Measurements from ENCODE around the gene YEATS4. TPM values are rescaled to one million over a fixed set of nuclear protein-coding genes. Genes with fewer than 3 reads are reported as not detected.

Gene YEATS4
- total RNA-seq, 6 experiments from 2014 or later, result 7.3 to 11.1 (median 10.4) TPM

DNA sequence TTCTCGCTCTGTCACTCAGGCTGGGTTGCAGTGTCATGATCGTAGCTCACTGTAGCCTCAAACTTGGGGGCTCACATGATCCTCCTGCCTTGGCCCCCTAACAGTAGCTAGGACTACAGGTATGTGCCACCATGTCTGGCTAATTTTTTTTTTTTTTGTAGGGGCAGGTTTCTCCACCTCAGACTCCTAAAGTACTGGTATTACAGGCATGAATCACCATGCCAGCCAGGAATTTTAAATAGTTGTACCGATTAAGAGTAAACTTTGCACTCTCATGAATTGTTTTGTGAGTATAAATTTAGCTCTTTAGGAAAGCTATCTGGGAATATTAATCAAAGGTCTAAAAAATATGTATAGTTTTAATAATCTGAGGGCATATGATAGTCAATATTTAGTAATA, 25.5 kb downstream of the YEATS4 start:
- no peaks in the 10 kb centered on the region for H3K9me3 Mint-ChIP-seq
- H3K36me3 Mint-ChIP-seq (ENCODE audit: low read depth), result peaks cover 8% of the 10 kb centered on the region; the same call in 1 of the 2 replicates
- no peak overlapping the region for H3K27ac Mint-ChIP-seq
- H3K4me3 Mint-ChIP-seq, result no peak overlapping the region
- H3K4me1 Mint-ChIP-seq (ENCODE audit: low read depth), result peaks cover 12% of the 10 kb centered on the region
- no peak for DNase-seq
- TF ChIP-seq, protein P1, sequence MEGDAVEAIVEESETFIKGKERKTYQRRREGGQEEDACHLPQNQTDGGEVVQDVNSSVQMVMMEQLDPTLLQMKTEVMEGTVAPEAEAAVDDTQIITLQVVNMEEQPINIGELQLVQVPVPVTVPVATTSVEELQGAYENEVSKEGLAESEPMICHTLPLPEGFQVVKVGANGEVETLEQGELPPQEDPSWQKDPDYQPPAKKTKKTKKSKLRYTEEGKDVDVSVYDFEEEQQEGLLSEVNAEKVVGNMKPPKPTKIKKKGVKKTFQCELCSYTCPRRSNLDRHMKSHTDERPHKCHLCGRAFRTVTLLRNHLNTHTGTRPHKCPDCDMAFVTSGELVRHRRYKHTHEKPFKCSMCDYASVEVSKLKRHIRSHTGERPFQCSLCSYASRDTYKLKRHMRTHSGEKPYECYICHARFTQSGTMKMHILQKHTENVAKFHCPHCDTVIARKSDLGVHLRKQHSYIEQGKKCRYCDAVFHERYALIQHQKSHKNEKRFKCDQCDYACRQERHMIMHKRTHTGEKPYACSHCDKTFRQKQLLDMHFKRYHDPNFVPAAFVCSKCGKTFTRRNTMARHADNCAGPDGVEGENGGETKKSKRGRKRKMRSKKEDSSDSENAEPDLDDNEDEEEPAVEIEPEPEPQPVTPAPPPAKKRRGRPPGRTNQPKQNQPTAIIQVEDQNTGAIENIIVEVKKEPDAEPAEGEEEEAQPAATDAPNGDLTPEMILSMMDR (IDR thresholded peaks at IDR 0.05), result no peak
- H3K27me3 Mint-ChIP-seq (ENCODE audit: insufficient read depth), result no peaks in the 10 kb centered on the region

DNA sequence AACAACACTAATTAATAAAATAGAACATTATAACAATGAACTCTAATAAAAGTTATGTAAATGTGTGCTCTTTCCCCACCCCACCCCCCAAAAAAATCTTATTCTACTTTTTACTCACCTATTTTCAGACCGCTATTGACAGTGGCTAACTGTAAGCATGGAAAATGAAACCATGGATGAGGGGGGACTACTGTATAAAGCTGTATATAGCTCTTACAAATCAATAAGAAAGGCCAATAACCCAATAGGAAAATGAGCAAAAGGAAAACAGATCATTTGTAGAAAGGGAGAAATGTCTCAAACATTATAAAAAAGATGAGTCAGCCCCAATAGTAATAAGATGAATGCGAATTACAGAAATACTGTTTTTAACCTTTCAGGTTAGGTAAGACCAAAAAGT, 27.4 kb downstream of the YEATS4 start:
- no peak for DNase-seq
- Mint-ChIP-seq H3K27ac (no peak overlapping the region), H3K9me3 (no peaks in the 10 kb centered on the region), H3K36me3 (ENCODE audit: low read depth) (peaks cover 16% of the 10 kb centered on the region; the same call in 1 of the 2 replicates), H3K27me3 (ENCODE audit: insufficient read depth) (no peaks in the 10 kb centered on the region), H3K4me1 (ENCODE audit: low read depth) (peaks cover 27% of the 10 kb centered on the region), H3K4me3 (no peak overlapping the region)
- TF ChIP-seq, protein P1 (IDR thresholded peaks at IDR 0.05), result no peak

DNA sequence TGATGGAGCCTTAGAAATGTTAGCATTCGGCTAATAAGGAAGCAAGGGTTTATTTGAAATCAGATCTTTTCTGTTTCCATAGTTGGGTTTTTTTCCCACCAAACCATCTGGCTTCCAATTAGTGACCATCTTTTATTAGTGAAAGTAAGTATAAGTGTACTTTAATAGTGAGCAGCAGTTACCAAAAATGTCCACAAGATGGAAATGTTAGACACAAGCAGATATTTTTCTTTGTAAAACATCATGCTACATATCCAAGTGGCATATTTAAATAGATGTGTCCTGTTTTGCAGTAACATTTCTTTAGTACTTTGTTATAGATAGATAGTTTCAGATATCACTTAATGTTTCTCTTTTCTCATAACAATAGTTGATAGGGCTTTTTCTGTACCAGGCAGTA, 28.8 kb downstream of the YEATS4 start:
- DNase-seq, result peak; percentile 68
- H3K36me3 Mint-ChIP-seq (ENCODE audit: low read depth), result peaks cover 13% of the 10 kb centered on the region; the same call in 1 of the 2 replicates
- no peaks in the 10 kb centered on the region for H3K9me3 Mint-ChIP-seq
- no peak overlapping the region for H3K27ac Mint-ChIP-seq
- H3K27me3 Mint-ChIP-seq (ENCODE audit: insufficient read depth), result no peaks in the 10 kb centered on the region
- no peak overlapping the region for H3K4me3 Mint-ChIP-seq
- peaks cover 42% of the 10 kb centered on the region for H3K4me1 Mint-ChIP-seq (ENCODE audit: low read depth)
- TF ChIP-seq, protein P1 (IDR thresholded peaks at IDR 0.05), result peak; percentile 91

DNA sequence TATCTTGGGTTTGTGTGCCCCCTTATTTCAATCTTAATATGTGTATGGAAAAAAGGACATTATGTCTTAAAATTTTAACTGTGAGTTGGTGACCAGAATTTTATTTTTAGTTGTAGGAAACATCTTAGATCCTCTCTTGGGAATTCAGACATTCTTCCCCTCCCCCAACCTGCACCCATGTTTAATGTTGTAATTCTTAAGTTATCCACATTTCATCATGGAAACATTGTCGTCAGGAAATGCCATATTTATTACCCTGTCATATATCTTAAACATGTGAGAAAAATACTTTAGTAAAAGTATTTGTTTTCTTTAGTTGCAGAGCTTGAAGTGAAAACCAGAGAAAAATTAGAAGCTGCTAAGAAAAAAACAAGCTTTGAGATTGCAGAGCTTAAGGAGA, 30.3 kb downstream of the YEATS4 start:
- DNase-seq, result no peak
- peaks cover 13% of the 10 kb centered on the region; the same call in 1 of the 2 replicates for H3K36me3 Mint-ChIP-seq (ENCODE audit: low read depth)
- no peaks in the 10 kb centered on the region for H3K9me3 Mint-ChIP-seq
- no peak overlapping the region for H3K4me3 Mint-ChIP-seq
- H3K4me1 Mint-ChIP-seq (ENCODE audit: low read depth), result peaks cover 50% of the 10 kb centered on the region
- peak overlapping the region; percentile 68 for H3K27ac Mint-ChIP-seq
- H3K27me3 Mint-ChIP-seq (ENCODE audit: insufficient read depth), result no peaks in the 10 kb centered on the region
- TF ChIP-seq, protein P1 (IDR thresholded peaks at IDR 0.05), result no peak

- TF ChIP-seq, protein P1 (IDR thresholded peaks at IDR 0.05), result no peak
- DNase-seq, result peak; percentile 25
- Mint-ChIP-seq H3K4me1 (ENCODE audit: low read depth) (peaks cover 62% of the 10 kb centered on the region), H3K36me3 (ENCODE audit: low read depth) (peaks cover 21% of the 10 kb centered on the region), H3K4me3 (no peak overlapping the region), H3K27ac (no peak overlapping the region), H3K9me3 (peaks cover 2% of the 10 kb centered on the region), H3K27me3 (ENCODE audit: insufficient read depth) (no peaks in the 10 kb centered on the region)
Measured at GRCh38 chr12:69392179-69392928, 32.8 kb downstream of the YEATS4 start.

Measured in HFFc6 (cell line).